Body of pancreas (tissue), 4 donors: Measurements from ENCODE around the gene MYOCD. TPM values are rescaled to one million over a fixed set of nuclear protein-coding genes. Genes with fewer than 3 reads are reported as not detected.
"Not testable (repeated sequence)": the region's sequence is repeated elsewhere in the genome, so short reads cannot be mapped to it uniquely, and the experiment has no call there.

Experiments used
- ATAC-seq: fragments of 150-250 bp; one replicate; pipeline ENCODE4 v1.9.1; 2016
- DNase-seq, 4 donors: peaks; one replicate each; pipeline ENCODE4 v3.0.0-alpha.2; 2019
- H3K27ac ChIP-seq, 4 donors: fragments of 200-600 bp; sonication (generic); 1 replicate in 3 of 4; 2 replicates in 1 of 4; pipeline versions ENCODE4 v1.5.1 to v1.6.1; 2016 to 2019; ENCODE audit warnings: mild to moderate bottlenecking in 1 of 4, mixed read lengths in 1 of 4, moderate library complexity in 1 of 4
- H3K27me3 ChIP-seq, 2 donors: fragments of 200-600 bp; sonication (generic); one replicate each; pipeline ENCODE4 v1.6.0; 2016; ENCODE audit warnings: mild to moderate bottlenecking in 1 of 2
- H3K36me3 ChIP-seq, 2 donors: fragments of 200-600 bp; sonication (generic); replicated peaks in 1 of 2; 2 replicates each; pipeline ENCODE4 v1.5.1; 2016; ENCODE audit warnings: low read depth in 2 of 2; ENCODE audit not compliant: insufficient read depth in 1 of 2
- H3K4me1 ChIP-seq: fragments of 200-600 bp; sonication (generic); one replicate; pipeline ENCODE4 v1.6.0; 2016
- H3K4me3 ChIP-seq, 2 donors: fragments of 200-600 bp; sonication (generic); 1 replicate in 1 of 2; 2 replicates in 1 of 2; pipeline ENCODE4 v1.5.1; 2016 to 2019
- H3K9me3 ChIP-seq, 3 donors: fragments of 200-600 bp; sonication (generic); 1 replicate in 2 of 3; 2 replicates in 1 of 3; pipeline ENCODE4 v1.5.1; 2016
- POLR2A ChIP-seq, 3 donors: fragments of 450-650 bp; IDR thresholded peaks; one replicate each; pipeline ENCODE4 v1.6.1; 2016; ENCODE audit warnings: antibody characterized with exemption in 3 of 3, mild to moderate bottlenecking in 2 of 3
- WGBS, 2 donors: methylation state at CpG; one replicate each; pipeline ENCODE4 v1.1.5; 2017; 5-methylcytosine and 5-hydroxymethylcytosine counted together
- intact Hi-C: fragments of 100-400 bp; cut with DNase I; formaldehyde crosslinking; loops from one replicate; pipeline ENCODE4 v1.15.1; 2023
- total RNA-seq, 2 donors: library from RNA; depleted of rRNA; stranded (reverse); fragments of >200 nt; gene quantifications; one replicate each; pipeline ENCODE4 v1.1.0, GENCODE V29; 2016
- TF ChIP-seq, protein P1 (sequence below), 7 experiments: fragments of 450-650 bp in 4 of 7; fragments of 200-600 bp in 3 of 7; sonication (generic) in 3 of 7; IDR thresholded peaks; one replicate each; pipeline ENCODE4 v1.5.1; 2016 to 2019; ENCODE audit warnings: antibody characterized with exemption in 7 of 7

MYOCD gene
- total RNA-seq, 2 donors from 2014 or later: 0.52 to 0.66 TPM

DNA sequence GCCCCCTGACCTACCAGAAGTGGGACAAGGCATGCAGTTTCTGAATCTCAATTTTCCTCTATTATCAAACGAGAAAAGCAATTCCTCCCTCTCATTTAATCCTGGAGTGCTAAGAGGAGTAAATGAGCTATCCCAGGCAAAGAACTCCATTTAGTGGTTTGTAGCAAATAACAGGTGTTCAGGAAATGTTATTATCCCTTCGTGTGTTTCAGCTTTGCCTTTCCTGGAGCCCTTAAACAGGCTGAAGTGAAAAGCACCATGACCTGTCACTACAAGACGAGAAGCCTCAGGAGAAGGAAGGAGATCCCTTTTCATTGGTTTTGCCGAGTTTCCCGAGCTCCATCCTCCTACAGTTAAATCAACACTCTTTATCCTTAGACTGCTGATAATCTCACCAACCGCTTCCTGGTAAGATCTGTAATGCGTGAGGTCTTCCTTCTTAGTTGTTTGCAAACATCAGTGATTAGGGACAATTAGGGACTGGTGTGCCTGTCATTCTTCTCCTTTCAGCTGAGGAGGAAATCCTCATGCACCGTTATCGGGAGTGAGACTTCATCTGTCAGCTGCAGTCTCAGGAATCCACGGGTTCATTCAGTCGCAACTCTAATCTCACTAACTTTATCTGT is 30.8 kb upstream of the MYOCD start:
- ATAC-seq (no peak), DNase-seq (no peak)
- Histone ChIP-seq H3K4me3 (no peak overlapping the region), H3K27ac (no peak overlapping the region), H3K27me3 (no peaks in the 10 kb centered on the region), H3K4me1 (no peaks in the 10 kb centered on the region), H3K9me3 (no peaks in the 10 kb centered on the region), H3K36me3 (no peaks in the 10 kb centered on the region)
- TF ChIP-seq, protein P1, sequence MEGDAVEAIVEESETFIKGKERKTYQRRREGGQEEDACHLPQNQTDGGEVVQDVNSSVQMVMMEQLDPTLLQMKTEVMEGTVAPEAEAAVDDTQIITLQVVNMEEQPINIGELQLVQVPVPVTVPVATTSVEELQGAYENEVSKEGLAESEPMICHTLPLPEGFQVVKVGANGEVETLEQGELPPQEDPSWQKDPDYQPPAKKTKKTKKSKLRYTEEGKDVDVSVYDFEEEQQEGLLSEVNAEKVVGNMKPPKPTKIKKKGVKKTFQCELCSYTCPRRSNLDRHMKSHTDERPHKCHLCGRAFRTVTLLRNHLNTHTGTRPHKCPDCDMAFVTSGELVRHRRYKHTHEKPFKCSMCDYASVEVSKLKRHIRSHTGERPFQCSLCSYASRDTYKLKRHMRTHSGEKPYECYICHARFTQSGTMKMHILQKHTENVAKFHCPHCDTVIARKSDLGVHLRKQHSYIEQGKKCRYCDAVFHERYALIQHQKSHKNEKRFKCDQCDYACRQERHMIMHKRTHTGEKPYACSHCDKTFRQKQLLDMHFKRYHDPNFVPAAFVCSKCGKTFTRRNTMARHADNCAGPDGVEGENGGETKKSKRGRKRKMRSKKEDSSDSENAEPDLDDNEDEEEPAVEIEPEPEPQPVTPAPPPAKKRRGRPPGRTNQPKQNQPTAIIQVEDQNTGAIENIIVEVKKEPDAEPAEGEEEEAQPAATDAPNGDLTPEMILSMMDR (IDR thresholded peaks at IDR 0.05): no peak
- no peak for TF ChIP-seq POLR2A (IDR thresholded peaks at IDR 0.05)
- intact Hi-C loops: no loop called here
- 5 to 8% methylated on average over 11 of the region's 11 CpGs for WGBS, 2 donors

DNA sequence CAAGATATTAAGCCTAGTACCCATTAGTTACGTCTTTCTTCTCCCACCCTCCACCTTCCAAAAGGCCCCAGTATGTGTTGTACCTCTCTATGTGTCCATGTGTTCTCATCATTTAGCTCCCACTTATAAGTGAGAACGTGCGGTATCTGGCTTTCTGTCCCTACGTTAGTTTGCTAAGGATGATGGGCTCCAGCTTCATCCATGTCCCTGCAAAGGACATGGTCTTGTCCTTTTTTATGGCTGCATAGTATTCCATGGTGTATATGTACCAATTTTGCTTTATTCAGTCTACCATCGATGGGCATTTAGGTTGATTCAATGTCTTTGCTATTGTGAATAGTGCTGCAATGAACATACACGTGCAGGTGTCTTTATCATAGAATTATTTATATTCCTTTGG is 29.7 kb upstream of the MYOCD start:
- H3K4me3 ChIP-seq, H3K27me3 ChIP-seq, H3K4me1 ChIP-seq, H3K9me3 ChIP-seq, ATAC-seq, H3K27ac ChIP-seq, DNase-seq, intact Hi-C loops, H3K36me3 ChIP-seq: not testable (repeated sequence)
- 68 to 69% methylated on average over 6 of the region's 6 CpGs for WGBS, 2 donors

DNA sequence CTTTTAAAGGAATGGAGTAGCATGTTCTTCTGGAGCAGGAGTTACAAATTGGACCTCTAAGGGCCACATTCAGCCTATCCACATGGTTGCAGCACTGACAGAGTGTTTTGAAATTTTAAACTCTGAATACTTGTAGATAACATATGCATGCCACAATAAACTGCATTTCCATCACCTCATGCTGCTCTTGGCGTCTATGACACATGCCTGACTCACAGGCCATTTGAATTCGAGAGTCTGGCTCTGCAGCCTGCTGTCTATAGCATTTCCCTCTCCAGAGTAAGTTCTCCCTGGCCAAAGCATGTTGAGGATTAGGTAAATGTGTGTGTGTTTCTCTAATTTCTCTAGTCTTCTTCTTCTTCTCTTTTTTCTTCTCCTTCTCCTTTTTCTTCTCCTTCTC is 28.7 kb upstream of the MYOCD start:
- ATAC-seq: no peak
- 25 to 26% methylated on average over 2 of the region's 2 CpGs for WGBS, 2 donors
- Histone ChIP-seq H3K9me3 (no peaks in the 10 kb centered on the region), H3K27ac (no peak overlapping the region), H3K4me1 (no peaks in the 10 kb centered on the region), H3K27me3 (no peaks in the 10 kb centered on the region), H3K36me3 (no peaks in the 10 kb centered on the region), H3K4me3 (no peak overlapping the region)
- intact Hi-C loops: no loop called here
- no peak for DNase-seq
- TF ChIP-seq, protein P1 (IDR thresholded peaks at IDR 0.05): no peak
- TF ChIP-seq POLR2A (IDR thresholded peaks at IDR 0.05): no peak

DNA sequence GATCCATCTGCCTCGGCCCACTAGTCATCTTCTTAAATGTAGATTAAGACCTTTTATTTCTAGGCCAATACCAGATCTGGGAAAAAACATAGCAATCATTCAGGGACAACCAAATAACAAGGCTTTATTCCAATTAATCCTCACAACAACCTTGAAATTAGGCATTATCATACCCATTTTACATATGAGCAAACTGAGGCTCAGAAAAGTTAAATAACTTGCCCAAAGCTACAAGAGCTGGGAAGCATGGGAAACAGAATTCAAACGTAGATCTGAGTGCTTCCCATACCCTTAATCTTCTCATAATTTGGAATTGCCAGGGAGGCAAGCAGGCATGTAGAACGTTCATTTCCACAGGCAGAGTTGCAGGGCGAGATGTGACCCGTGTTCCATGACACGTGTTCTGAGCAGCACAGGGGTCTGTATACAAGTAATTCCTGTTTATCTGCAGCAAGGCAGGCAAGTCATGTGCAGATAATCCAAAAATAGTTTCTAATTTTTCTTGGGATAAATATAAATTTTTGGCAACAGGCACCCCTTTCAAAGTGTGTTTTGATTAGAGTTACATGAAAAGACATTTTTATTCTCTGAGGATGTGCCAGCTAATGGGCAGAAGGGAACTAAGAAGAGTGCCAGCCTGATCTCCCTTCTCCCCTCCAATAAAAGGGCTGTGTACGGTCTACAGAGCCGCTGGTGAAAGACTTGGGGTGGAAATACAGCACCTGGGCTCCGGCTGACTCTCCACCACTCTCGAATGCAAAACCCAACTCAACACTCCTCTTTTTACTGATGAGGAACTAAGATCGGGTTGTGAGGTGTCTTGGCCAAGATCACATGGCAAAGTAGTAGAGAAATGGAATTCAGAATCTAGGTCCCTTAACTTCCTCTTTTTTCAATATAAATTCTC is 27.7 kb upstream of the MYOCD start:
- no peaks in the 10 kb centered on the region for H3K36me3 ChIP-seq
- H3K4me1 ChIP-seq: no peaks in the 10 kb centered on the region
- H3K27ac ChIP-seq: no peak overlapping the region
- no peak for TF ChIP-seq POLR2A (IDR thresholded peaks at IDR 0.05)
- TF ChIP-seq, protein P1 (IDR thresholded peaks at IDR 0.05): no peak
- intact Hi-C loops: no loop called here
- WGBS, 2 donors: 62 to 67% methylated on average over 11 of the region's 11 CpGs
- DNase-seq: no peak
- no peak overlapping the region for H3K4me3 ChIP-seq
- H3K9me3 ChIP-seq: no peaks in the 10 kb centered on the region
- no peaks in the 10 kb centered on the region for H3K27me3 ChIP-seq
- ATAC-seq: no peak

DNA sequence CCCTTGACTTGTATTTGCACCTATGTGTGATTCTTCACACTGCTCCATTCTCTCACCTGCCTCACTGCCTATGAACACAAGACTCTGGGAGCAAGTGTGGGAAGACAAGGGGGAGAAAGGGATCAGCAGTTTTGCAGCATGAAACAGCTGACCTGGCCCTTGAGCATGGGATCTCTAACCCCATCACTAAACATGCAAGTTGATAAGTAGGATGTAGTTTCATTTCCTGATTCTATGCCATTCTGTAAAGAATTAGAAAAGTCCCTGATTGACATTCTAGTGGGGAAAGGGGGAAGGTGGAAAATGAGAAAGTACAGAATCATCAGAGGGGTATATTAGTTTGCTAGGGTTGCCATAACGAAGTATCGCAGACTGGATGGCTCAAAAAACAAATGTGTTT is 25.3 kb upstream of the MYOCD start:
- TF ChIP-seq, protein P1 (IDR thresholded peaks at IDR 0.05): no peak
- TF ChIP-seq POLR2A (IDR thresholded peaks at IDR 0.05): no peak
- no peaks in the 10 kb centered on the region for H3K9me3 ChIP-seq
- WGBS, 2 donors: 88 to 94% methylated on average over 2 of the region's 2 CpGs

More for the DNA sequence above, 25.3 kb upstream of the MYOCD start:
- intact Hi-C loops: no loop called here
- H3K4me1 ChIP-seq: no peaks in the 10 kb centered on the region
- no peaks in the 10 kb centered on the region for H3K27me3 ChIP-seq
- ATAC-seq: no peak
- no peak overlapping the region for H3K4me3 ChIP-seq
- H3K36me3 ChIP-seq: no peaks in the 10 kb centered on the region
- no peak for DNase-seq
- H3K27ac ChIP-seq: no peak overlapping the region
